GM12872 (cell line): ENCODE results near the gene GPHN.

Experiments
- CTCF ChIP-seq: IDR thresholded peaks from 3 replicates; pipeline ENCODE4 v1.5.1; 2011; ENCODE audit warnings: low read depth, mild to moderate bottlenecking, low read length, moderate library complexity; ENCODE audit not compliant: insufficient read depth

Gene GPHN

GRCh38 chr14:67133144-67133543 lies 625.2 kb downstream of the GPHN start:
- no peak for TF ChIP-seq CTCF

GRCh38 chr14:67133595-67134441 lies 625.9 kb downstream of the GPHN start:
- no peak for TF ChIP-seq CTCF

- peak; percentile 40; the same call in 2 of the 3 replicates for TF ChIP-seq CTCF
Observed at GRCh38 chr14:67137744-67138371, 629.9 kb downstream of the GPHN start.

- no peak for TF ChIP-seq CTCF
Observed at GRCh38 chr14:67140556-67140955, 632.6 kb downstream of the GPHN start.

GRCh38 chr14:67141146-67141900 lies 633.4 kb downstream of the GPHN start:
- no peak for TF ChIP-seq CTCF

GRCh38 chr14:67151082-67151666 lies 643.2 kb downstream of the GPHN start:
- TF ChIP-seq CTCF: no peak

- TF ChIP-seq CTCF: no peak
Observed at GRCh38 chr14:67158566-67158965, 650.6 kb downstream of the GPHN start.
